Stimulated activated CD4-positive, alpha-beta T cell treated with anti-CD3 and anti-CD28 coated beads, Interleukin-1b, Interleukin-23, amount 100 ng/mL, for 4 hours (primary cell): ENCODE results near the gene TMEM200C.

Experiments
- DNase-seq, 2 donors: peaks; one replicate each; pipeline ENCODE4 v3.0.0-alpha.2; 2020; ENCODE audit warnings: low read depth in 2 of 2

Gene TMEM200C

GRCh38 chr18:5895299-5895875 lies at the start of gene TMEM200C:
Gene TMEM200C, minus strand, starts transcription at chr18:5895522. Its CDS starts 3,459 bp downstream, at chr18:5892063.
- no peak for DNase-seq

- no peak for DNase-seq
Measured at GRCh38 chr18:5944448-5944847, 49.1 kb upstream of the TMEM200C start.

- no peak for DNase-seq
Measured at GRCh38 chr18:5943514-5943913, 48.2 kb upstream of the TMEM200C start.

- no peak for DNase-seq
Measured at GRCh38 chr18:5942591-5942990, 47.3 kb upstream of the TMEM200C start.

GRCh38 chr18:5941890-5942289 lies 46.6 kb upstream of the TMEM200C start:
- no peak for DNase-seq

- no peak for DNase-seq
Measured at GRCh38 chr18:5939801-5940667, 44.7 kb upstream of the TMEM200C start.

- no peak for DNase-seq
Measured at GRCh38 chr18:5937795-5938194, 42.5 kb upstream of the TMEM200C start.

GRCh38 chr18:5937121-5937520 lies 41.8 kb upstream of the TMEM200C start:
- no peak for DNase-seq

GRCh38 chr18:5930789-5931188 lies 35.5 kb upstream of the TMEM200C start:
- DNase-seq = no peak

- DNase-seq = no peak
Measured at GRCh38 chr18:5918205-5918858, 23.0 kb upstream of the TMEM200C start.

GRCh38 chr18:5914951-5915350 lies 19.6 kb upstream of the TMEM200C start:
- DNase-seq = no peak

- no peak for DNase-seq
Measured at GRCh38 chr18:5914016-5914415, 18.7 kb upstream of the TMEM200C start.

GRCh38 chr18:5912566-5912965 lies 17.2 kb upstream of the TMEM200C start:
- no peak for DNase-seq

GRCh38 chr18:5909125-5909524 lies 13.8 kb upstream of the TMEM200C start:
- no peak for DNase-seq

- DNase-seq = no peak
Measured at GRCh38 chr18:5903386-5903785, 8.1 kb upstream of the TMEM200C start.

- DNase-seq = no peak
Measured at GRCh38 chr18:5900262-5900661, 4.9 kb upstream of the TMEM200C start.

GRCh38 chr18:5899835-5900234 lies 4.5 kb upstream of the TMEM200C start:
- DNase-seq = no peak

- DNase-seq = no peak
Measured at GRCh38 chr18:5895876-5896740, 786 bp upstream of the TMEM200C start.

GRCh38 chr18:5894611-5895298 lies 567 bp downstream of the TMEM200C start:
- DNase-seq = no peak

- DNase-seq = no peak
Measured at GRCh38 chr18:5893956-5894610, 1.2 kb downstream of the TMEM200C start.
